ENCODE data around the gene ACAN. TPM values are rescaled to one million over a fixed set of nuclear protein-coding genes. Genes with fewer than 3 reads are reported as not detected.

The ACAN gene
- total and polyA plus RNA-seq, 2 of the 8 experiments (the other 6 are each of a cell fraction or from before 2014, with no cell fraction given): 0.71 to 0.73 TPM

- Histone ChIP-seq H3K27ac (ENCODE audit: low read depth, low read length) (no peak overlapping the region), H3K4me2 (ENCODE audit: insufficient read depth in 1 of 2, low read depth in 2 of 2, low read length in 2 of 2) (no peak overlapping the region), H3K23me2 (ENCODE audit: low read depth, low read length) (peaks cover 9% of the 10 kb centered on the region; the same call in 1 of the 2 replicates), H3K9ac (replicated peaks in 1 of 4; ENCODE audit: extremely low read depth in 1 of 4, low read depth in 3 of 4, low read length in 3 of 4) (no peak overlapping the region), H2BK20ac (ENCODE audit: low read length) (no peak overlapping the region), H2AK5ac (ENCODE audit: low read depth, low read length) (no peak overlapping the region), H3K14ac (ENCODE audit: insufficient read length) (no peak overlapping the region), H4K20me1 (replicated peaks in 1 of 2; ENCODE audit: control insufficient read depth in 1 of 2, insufficient read depth in 2 of 2, low read length in 2 of 2) (no peaks in the 10 kb centered on the region), H3K9me3 (ENCODE audit: insufficient read depth in 2 of 2, low read depth in 1 of 2, low read length in 1 of 2) (no peaks in the 10 kb centered on the region), H3K56ac (replicated peaks; ENCODE audit: insufficient read length, low read depth, low read length) (no peak overlapping the region), H4K91ac (replicated peaks; ENCODE audit: insufficient read length, low read length) (no peak overlapping the region), H3K27me3 (replicated peaks in 1 of 4; ENCODE audit: control insufficient read depth in 3 of 4, extremely low read depth in 1 of 4, insufficient read depth in 3 of 4, low read length in 3 of 4) (peaks cover 14 to 41% (median 32%) of the 10 kb centered on the region in 4 experiments), H2AFZ (ENCODE audit: low read length) (no peak overlapping the region), H3K4me3 (ENCODE audit: extremely low read depth in 1 of 4, insufficient read depth in 2 of 4, low read depth in 3 of 4, low read length in 4 of 4) (no peak overlapping the region), H2BK120ac (replicated peaks; ENCODE audit: low read depth, low read length) (no peak overlapping the region), H4K8ac (ENCODE audit: extremely low read depth, insufficient read depth, low read length) (no peak overlapping the region), H2BK5ac (ENCODE audit: low read depth, low read length) (no peak overlapping the region), H3K4me1 (replicated peaks in 1 of 4; ENCODE audit: control insufficient read depth in 3 of 4, insufficient read depth in 4 of 4, low read length in 3 of 4) (no peaks in the 10 kb centered on the region; a peak in 4 of 7 replicates), H4K5ac (ENCODE audit: insufficient read length, low read depth, low read length) (no peak overlapping the region), H2BK12ac (ENCODE audit: low read depth, low read length) (no peak overlapping the region), H3K79me2 (ENCODE audit: control insufficient read depth in 1 of 2, insufficient read depth in 2 of 2, low read length in 2 of 2) (no peaks in the 10 kb centered on the region), H3K4ac (replicated peaks; ENCODE audit: insufficient read length, low read depth, low read length) (no peak overlapping the region), H3K18ac (ENCODE audit: extremely low read depth, low read length) (no peak overlapping the region), H3K23ac (ENCODE audit: insufficient read length) (no peak overlapping the region), H3K36me3 (ENCODE audit: control insufficient read depth in 2 of 4, insufficient read depth in 4 of 4, low read length in 3 of 4) (no peaks in the 10 kb centered on the region), H2BK15ac (ENCODE audit: low read length) (no peak overlapping the region), H3K79me1 (ENCODE audit: low read depth, low read length) (no peaks in the 10 kb centered on the region)
- TF ChIP-seq SP2 (IDR thresholded peaks at IDR 0.05; ENCODE audit: low read length) (no peak), RBBP5 (IDR thresholded peaks at IDR 0.05; ENCODE audit: borderline replicate concordance, low read depth, low read length) (no peak), MAX (IDR thresholded peaks at IDR 0.05) (no peak), CREB1 (IDR thresholded peaks at IDR 0.05) (no peak), CBX8 (IDR thresholded peaks at IDR 0.05; ENCODE audit: borderline replicate concordance, low read depth, low read length) (no peak), SIX5 (IDR thresholded peaks at IDR 0.05; ENCODE audit: low read depth, low read length) (no peak)
- CTCF ChIA-PET (ENCODE audit: partially characterized antibody): interaction anchor here (1.4 to 1.5 kb wide), 2 partner anchors 53 to 98 kb away, joined by 3 to 5 read pairs; no protein-coding TSS in a partner anchor
- DNase-seq (ENCODE audit: low read depth in 1 of 2, low spot score in 2 of 2) (no peak), FAIRE-seq (no peak)
- POLR2A ChIA-PET (ENCODE audit: partially characterized antibody): no interaction called here
- WGBS, 2 experiments (ENCODE audit: extremely low coverage in 1 of 2, insufficient coverage in 1 of 2, insufficient read length in 1 of 2, insufficient replicate concordance in 2 of 2, low coverage in 1 of 2, low lambda C conversion rate in 2 of 2, missing lambda C conversion rate in 1 of 2): 85% methylated on average over 4 of the region's 4 CpGs; no CpG with 5 or more reads in 1 of the 2 experiments
Measured at GRCh38 chr15:88799341-88799740, 3.9 kb upstream of the ACAN start.
